ENCODE results near the gene SPAAR.
"Not testable (repeated sequence)": the region's sequence is repeated elsewhere in the genome, so short reads cannot be mapped to it uniquely, and the experiment has no call there.

Gene SPAAR

GRCh38 chr9:35923927-35924763, 14.9 kb downstream of the SPAAR start:
- no peak for DNase-seq

GRCh38 chr9:35928591-35929452, 19.5 kb downstream of the SPAAR start:
- no peak for DNase-seq

GRCh38 chr9:35929453-35929718, 20.1 kb downstream of the SPAAR start:
- DNase-seq, result no peak

GRCh38 chr9:35930521-35930920, 21.2 kb downstream of the SPAAR start:
- DNase-seq, result no peak

- no peak for DNase-seq
Measured at GRCh38 chr9:35930989-35931388, 21.7 kb downstream of the SPAAR start.

GRCh38 chr9:35932735-35933134, 23.4 kb downstream of the SPAAR start:
- no peak for DNase-seq

- DNase-seq, result no peak
Measured at GRCh38 chr9:35933550-35934067, 24.3 kb downstream of the SPAAR start.

GRCh38 chr9:35934069-35934468, 24.8 kb downstream of the SPAAR start:
- not testable (repeated sequence) for DNase-seq

GRCh38 chr9:35935261-35935660, 26.0 kb downstream of the SPAAR start:
- DNase-seq, result no peak

GRCh38 chr9:35935755-35936509, 26.6 kb downstream of the SPAAR start:
- no peak for DNase-seq

- no peak for DNase-seq
Measured at GRCh38 chr9:35937227-35937626, 27.9 kb downstream of the SPAAR start.

GRCh38 chr9:35938474-35939356, 29.4 kb downstream of the SPAAR start:
- DNase-seq, result no peak

- no peak for DNase-seq
Measured at GRCh38 chr9:35939679-35940250, 30.5 kb downstream of the SPAAR start.

- DNase-seq, result no peak
Measured at GRCh38 chr9:35940458-35941407, 31.4 kb downstream of the SPAAR start.

- no peak for DNase-seq
Measured at GRCh38 chr9:35942286-35942685, 33.0 kb downstream of the SPAAR start.

- DNase-seq, result no peak
Measured at GRCh38 chr9:35944173-35944572, 34.9 kb downstream of the SPAAR start.

GRCh38 chr9:35944841-35945240, 35.6 kb downstream of the SPAAR start:
- DNase-seq, result no peak

- DNase-seq, result no peak
Measured at GRCh38 chr9:35945341-35946018, 36.2 kb downstream of the SPAAR start.

GRCh38 chr9:35948451-35948850, 39.2 kb downstream of the SPAAR start:
- DNase-seq, result no peak

GRCh38 chr9:35948901-35949318, 39.6 kb downstream of the SPAAR start:
- no peak for DNase-seq

Data from NCI-H510A (cell line).